OCI-LY1 (cell line): Measurements from ENCODE around the gene VPREB1.

ENCODE experiments used
- H2AFZ ChIP-seq: fragments of 200-600 bp; sonication (generic), shearing (Covaris generic); 2 replicates; pipeline ENCODE4 v1.6.0; 2014; ENCODE audit warnings: antibody characterized with exemption, mild to moderate bottlenecking, low read length
- H3F3A ChIP-seq: fragments of 200-600 bp; sonication (generic), shearing (Covaris generic); 2 replicates; pipeline ENCODE4 v1.6.0; 2014; ENCODE audit warnings: mild to moderate bottlenecking, antibody characterized with exemption, low read length, moderate library complexity; ENCODE audit not compliant: insufficient read depth
- H3K27ac ChIP-seq: fragments of 200-600 bp; sonication (generic); 2 replicates; pipeline ENCODE4 v1.5.1; 2014; ENCODE audit warnings: low read length, mixed run types, mild to moderate bottlenecking, low read depth; ENCODE audit not compliant: poor library complexity, severe bottlenecking
- H3K27me3 ChIP-seq: fragments of 200-600 bp; sonication (generic); 2 replicates; pipeline ENCODE4 v1.6.0; 2014; ENCODE audit warnings: antibody characterized with exemption, mild to moderate bottlenecking, low read length, moderate library complexity; ENCODE audit not compliant: insufficient read depth
- H3K36me3 ChIP-seq: fragments of 200-600 bp; sonication (generic); 2 replicates; pipeline ENCODE4 v1.6.1; 2014; ENCODE audit warnings: mild to moderate bottlenecking, antibody characterized with exemption, low read length, moderate library complexity, mixed read lengths; ENCODE audit not compliant: insufficient read depth
- H3K4me1 ChIP-seq: fragments of 200-600 bp; sonication (generic); 2 replicates; pipeline ENCODE4 v1.5.1; 2014; ENCODE audit warnings: mild to moderate bottlenecking, low read length, moderate library complexity; ENCODE audit not compliant: insufficient read depth, severe bottlenecking
- H3K4me2 ChIP-seq: fragments of 200-600 bp; sonication (generic), shearing (Covaris generic); 2 replicates; pipeline ENCODE4 v1.6.1; 2014; ENCODE audit warnings: low read length
- H3K4me3 ChIP-seq: fragments of 200-600 bp; sonication (generic); 2 replicates; pipeline ENCODE4 v1.5.1; 2014; ENCODE audit warnings: low read length, low read depth, mild to moderate bottlenecking, mixed read lengths; ENCODE audit not compliant: poor library complexity, severe bottlenecking
- H3K79me2 ChIP-seq: fragments of 200-600 bp; shearing (Covaris generic); 2 replicates; pipeline ENCODE4 v1.6.1; 2016; ENCODE audit warnings: mixed run types, low read length, mixed read lengths; ENCODE audit not compliant: insufficient read depth
- H3K9ac ChIP-seq: fragments of 200-600 bp; sonication (generic), shearing (Covaris generic); 2 replicates; pipeline ENCODE4 v1.6.1; 2014; ENCODE audit warnings: mild to moderate bottlenecking, low read length, mixed read lengths
- H3K9me2 ChIP-seq: fragments of 200-600 bp; sonication (generic), shearing (Covaris generic); 2 replicates; pipeline ENCODE4 v1.6.1; 2014; ENCODE audit warnings: low read depth, mild to moderate bottlenecking, low read length, mixed read lengths
- H3K9me3 ChIP-seq: fragments of 200-600 bp; shearing (Covaris generic); 2 replicates; pipeline ENCODE4 v1.6.1; 2014; ENCODE audit warnings: low read length, mixed read lengths
- H4K20me1 ChIP-seq: fragments of 200-600 bp; sonication (generic), shearing (Covaris generic); 2 replicates; pipeline ENCODE4 v1.6.0; 2016; ENCODE audit warnings: mild to moderate bottlenecking, low read length; ENCODE audit not compliant: insufficient read depth
- EZH2 ChIP-seq: fragments of 200-600 bp; sonication (generic), shearing (Covaris generic); IDR thresholded peaks from 2 replicates; pipeline ENCODE4 v1.8.0; 2017; ENCODE audit warnings: borderline replicate concordance, mixed run types, mild to moderate bottlenecking, antibody characterized with exemption, low read length, moderate library complexity, mixed read lengths
- TF ChIP-seq, protein P1 (sequence below): fragments of 200-600 bp; sonication (generic), shearing (Covaris generic); IDR thresholded peaks from 2 replicates; pipeline ENCODE4 v1.5.1; 2017; ENCODE audit warnings: mild to moderate bottlenecking, antibody characterized with exemption, low read length, moderate library complexity, mixed read lengths

The VPREB1 gene

DNA sequence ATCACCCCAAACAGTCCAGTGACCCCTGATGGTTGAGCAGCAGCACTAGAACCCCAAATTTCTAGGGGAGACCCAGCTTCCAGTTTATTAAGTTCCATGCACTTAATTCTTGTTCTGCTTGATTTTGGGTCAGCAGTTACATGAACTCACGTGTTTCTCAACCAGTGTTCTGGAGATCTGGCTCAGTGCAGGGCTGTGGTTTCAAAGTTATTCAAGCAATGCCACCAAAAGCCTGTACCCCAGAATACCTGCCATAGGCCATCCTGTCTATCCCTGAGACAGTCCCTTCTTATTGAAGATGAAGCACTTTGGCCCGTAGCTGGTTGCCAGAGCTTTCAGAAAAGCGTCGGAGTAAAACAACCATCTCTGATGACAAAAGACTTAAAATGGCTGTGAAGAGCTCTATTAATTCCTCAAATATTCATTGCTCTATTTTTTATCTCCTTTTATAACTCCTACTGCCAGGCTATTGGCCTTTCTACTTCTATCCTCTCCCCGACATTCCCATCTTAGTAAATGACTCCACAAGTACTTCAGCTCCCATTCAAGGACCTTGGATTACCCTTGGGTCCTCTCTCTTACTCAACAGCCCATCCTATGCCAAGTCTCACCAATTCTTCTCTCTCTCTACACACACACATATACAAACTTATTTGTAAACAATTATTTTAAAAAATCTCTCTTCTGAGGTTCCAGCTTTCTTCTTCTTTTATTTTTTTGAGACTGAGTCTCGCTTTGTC, 18.0 kb upstream of the VPREB1 start:
- Histone ChIP-seq H3K9me3 (no peaks in the 10 kb centered on the region), H3K4me2 (no peak overlapping the region), H3K9me2 (no peaks in the 10 kb centered on the region), H3K4me3 (no peak overlapping the region), H3K4me1 (peaks cover 6% of the 10 kb centered on the region), H4K20me1 (no peaks in the 10 kb centered on the region), H2AFZ (no peak overlapping the region), H3K9ac (no peak overlapping the region), H3K36me3 (no peaks in the 10 kb centered on the region), H3F3A (no peaks in the 10 kb centered on the region), H3K79me2 (no peaks in the 10 kb centered on the region), H3K27me3 (no peaks in the 10 kb centered on the region), H3K27ac (no peak overlapping the region)
- TF ChIP-seq, protein P1, sequence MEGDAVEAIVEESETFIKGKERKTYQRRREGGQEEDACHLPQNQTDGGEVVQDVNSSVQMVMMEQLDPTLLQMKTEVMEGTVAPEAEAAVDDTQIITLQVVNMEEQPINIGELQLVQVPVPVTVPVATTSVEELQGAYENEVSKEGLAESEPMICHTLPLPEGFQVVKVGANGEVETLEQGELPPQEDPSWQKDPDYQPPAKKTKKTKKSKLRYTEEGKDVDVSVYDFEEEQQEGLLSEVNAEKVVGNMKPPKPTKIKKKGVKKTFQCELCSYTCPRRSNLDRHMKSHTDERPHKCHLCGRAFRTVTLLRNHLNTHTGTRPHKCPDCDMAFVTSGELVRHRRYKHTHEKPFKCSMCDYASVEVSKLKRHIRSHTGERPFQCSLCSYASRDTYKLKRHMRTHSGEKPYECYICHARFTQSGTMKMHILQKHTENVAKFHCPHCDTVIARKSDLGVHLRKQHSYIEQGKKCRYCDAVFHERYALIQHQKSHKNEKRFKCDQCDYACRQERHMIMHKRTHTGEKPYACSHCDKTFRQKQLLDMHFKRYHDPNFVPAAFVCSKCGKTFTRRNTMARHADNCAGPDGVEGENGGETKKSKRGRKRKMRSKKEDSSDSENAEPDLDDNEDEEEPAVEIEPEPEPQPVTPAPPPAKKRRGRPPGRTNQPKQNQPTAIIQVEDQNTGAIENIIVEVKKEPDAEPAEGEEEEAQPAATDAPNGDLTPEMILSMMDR, result no peak
- TF ChIP-seq EZH2, result no peak

DNA sequence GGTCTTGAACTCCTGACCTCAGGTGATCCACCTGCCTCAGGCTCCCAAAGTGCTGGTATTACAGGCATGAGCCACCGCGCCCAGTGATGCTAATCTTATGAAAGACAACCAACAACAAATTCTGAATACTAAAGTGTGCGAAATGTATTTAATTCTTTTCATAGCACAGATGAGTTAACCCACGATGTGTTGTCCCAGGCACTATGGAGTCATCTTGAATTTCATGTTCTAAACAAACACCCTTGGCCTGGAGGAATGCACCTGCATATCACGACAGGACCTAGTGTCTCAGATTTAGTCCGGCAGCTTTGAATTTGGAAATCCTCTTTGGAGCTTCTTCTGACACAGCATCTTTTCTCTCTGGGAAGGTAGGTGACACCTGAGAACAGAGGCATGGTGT, 16.2 kb upstream of the VPREB1 start:
- Histone ChIP-seq H3K36me3 (no peaks in the 10 kb centered on the region), H3K27ac (no peak overlapping the region), H3K79me2 (no peaks in the 10 kb centered on the region), H3K4me3 (no peak overlapping the region), H3K4me1 (peaks cover 6% of the 10 kb centered on the region), H2AFZ (no peak overlapping the region), H3K9me3 (no peaks in the 10 kb centered on the region), H3K27me3 (no peaks in the 10 kb centered on the region), H3K4me2 (no peak overlapping the region), H4K20me1 (no peaks in the 10 kb centered on the region), H3K9me2 (no peaks in the 10 kb centered on the region), H3K9ac (no peak overlapping the region), H3F3A (no peaks in the 10 kb centered on the region)
- TF ChIP-seq, protein P1, result no peak
- TF ChIP-seq EZH2, result no peak

GRCh38 chr22:22228921-22229320, 15.7 kb upstream of the VPREB1 start:
- Histone ChIP-seq H4K20me1 (no peaks in the 10 kb centered on the region), H3K4me2 (no peak overlapping the region), H3K4me1 (peaks cover 8% of the 10 kb centered on the region), H3K9me2 (no peaks in the 10 kb centered on the region), H3K4me3 (no peak overlapping the region), H3K36me3 (no peaks in the 10 kb centered on the region), H3K27me3 (no peaks in the 10 kb centered on the region), H3K79me2 (no peaks in the 10 kb centered on the region), H3F3A (no peaks in the 10 kb centered on the region), H2AFZ (no peak overlapping the region), H3K27ac (no peak overlapping the region), H3K9me3 (no peaks in the 10 kb centered on the region), H3K9ac (no peak overlapping the region)
- TF ChIP-seq, protein P1, result no peak
- TF ChIP-seq EZH2, result no peak
